Effector CD8-positive, alpha-beta T cell (primary cell): ENCODE results near the gene PGK2.

Source experiments
- DNase-seq: peaks from one replicate; lab custom pipeline; 2025; lab: John Stamatoyannopoulos, UW

The PGK2 gene

DNA sequence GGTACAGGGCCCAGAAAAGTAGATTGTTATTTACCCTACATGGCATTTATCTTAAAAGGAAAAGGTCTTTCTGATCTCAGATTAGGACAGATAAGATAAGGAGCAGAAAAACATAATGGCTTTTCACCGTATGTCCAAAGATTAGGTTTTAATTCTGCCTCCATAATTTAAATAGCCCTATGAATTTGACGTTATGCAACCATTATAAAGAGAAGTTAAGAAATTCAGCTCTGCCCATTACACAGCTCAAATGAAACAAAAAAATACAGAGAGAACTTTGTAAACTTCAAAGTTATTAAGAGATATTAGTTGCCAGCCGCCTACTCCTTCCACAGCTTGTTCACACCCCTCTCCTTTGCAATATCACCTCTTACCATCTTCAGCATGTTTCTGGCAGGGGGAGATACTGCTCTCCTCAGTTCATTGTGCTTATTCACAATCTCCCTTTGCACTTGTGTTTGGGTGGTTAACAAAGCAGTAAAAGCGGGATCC is 51.0 kb downstream of the PGK2 start:
- no peak for DNase-seq
